Peyer's patch (tissue), 4 donors: ENCODE measurements around the gene NOVA2. TPM values are rescaled to one million over a fixed set of nuclear protein-coding genes. Genes with fewer than 3 reads are reported as not detected.

Experiments used
- DNase-seq, 3 donors: peaks; one replicate each; pipeline ENCODE4 v3.0.0-alpha.2; 2017 to 2019
- H3K27ac ChIP-seq, 4 donors: fragments of 200-600 bp; sonication (generic); one replicate each; pipeline ENCODE4 v1.5.1; 2016 to 2019
- H3K27me3 ChIP-seq, 2 donors: fragments of 200-600 bp; sonication (generic); one replicate each; pipeline ENCODE4 v1.5.1; 2019
- H3K36me3 ChIP-seq, 3 donors: fragments of 200-600 bp; sonication (generic); one replicate each; pipeline ENCODE4 v1.5.1; 2016 to 2019
- H3K4me1 ChIP-seq, 4 donors: fragments of 200-600 bp; sonication (generic); one replicate each; pipeline ENCODE4 v1.5.1; 2016 to 2019
- H3K4me3 ChIP-seq, 4 donors: fragments of 200-600 bp; sonication (generic); 1 replicate in 3 of 4; 2 replicates in 1 of 4; pipeline ENCODE4 v1.5.1; 2016 to 2019; ENCODE audit warnings: mild to moderate bottlenecking in 1 of 4
- H3K9me3 ChIP-seq, 4 donors: fragments of 200-600 bp; sonication (generic); one replicate each; pipeline ENCODE4 v1.5.1; 2016 to 2019; ENCODE audit warnings: mild to moderate bottlenecking in 1 of 4
- CTCF ChIP-seq, 6 experiments: fragments of 450-650 bp in 4 of 6; fragments of 200-600 bp in 2 of 6; sonication (generic) in 1 of 6; IDR thresholded peaks; one replicate each; pipeline ENCODE4 v1.5.1; 2017 to 2019; ENCODE audit warnings: antibody characterized with exemption in 6 of 6, mild to moderate bottlenecking in 3 of 6, moderate library complexity in 1 of 6
- POLR2A ChIP-seq, 2 donors: fragments of 450-650 bp; IDR thresholded peaks; one replicate each; pipeline ENCODE4 v1.5.1; 2017; ENCODE audit warnings: antibody characterized with exemption in 2 of 2, mild to moderate bottlenecking in 2 of 2, moderate library complexity in 2 of 2
- total RNA-seq, 4 donors: library from RNA; depleted of rRNA; stranded (reverse); fragments of >200 nt; gene quantifications; one replicate each; pipeline ENCODE4 v1.1.0, GENCODE V29; 2016

Gene NOVA2
- total RNA-seq, 4 donors from 2014 or later: 0.53 to 4.1 (median 1.5) TPM

- H3K27ac ChIP-seq: no peak overlapping the region
- DNase-seq: peak in 1 of 3 donors; percentile 56
- H3K4me3 ChIP-seq: peak overlapping the region in 3 of 4 donors; percentile 18 to 29 (median 25)
- H3K27me3 ChIP-seq: no peaks in the 10 kb centered on the region
- H3K4me1 ChIP-seq: peaks cover 0 to 7% (median 3%) of the 10 kb centered on the region in 4 donors
- peaks cover 0 to 7% (median 0%) of the 10 kb centered on the region in 4 donors for H3K9me3 ChIP-seq
- no peak for TF ChIP-seq CTCF (IDR thresholded peaks at IDR 0.05)
- no peak for TF ChIP-seq POLR2A (IDR thresholded peaks at IDR 0.05)
- H3K36me3 ChIP-seq: no peaks in the 10 kb centered on the region
These were observed 20.8 kb downstream of the NOVA2 start for GRCh38 chr19:45952686-45953505.

- Histone ChIP-seq H3K36me3 (no peaks in the 10 kb centered on the region), H3K9me3 (peaks cover 0 to 7% (median 0%) of the 10 kb centered on the region in 4 donors), H3K27me3 (no peaks in the 10 kb centered on the region), H3K4me3 (no peak overlapping the region), H3K27ac (no peak overlapping the region), H3K4me1 (peaks cover 0 to 7% (median 3%) of the 10 kb centered on the region in 4 donors)
- TF ChIP-seq POLR2A (IDR thresholded peaks at IDR 0.05): no peak
- no peak for TF ChIP-seq CTCF (IDR thresholded peaks at IDR 0.05)
- no peak for DNase-seq
These were observed 21.4 kb downstream of the NOVA2 start for GRCh38 chr19:45952341-45952685.

- peaks cover 0 to under 1% (median 0%) of the 10 kb centered on the region in 4 donors for H3K9me3 ChIP-seq
- H3K4me3 ChIP-seq: no peak overlapping the region
- H3K27me3 ChIP-seq: no peaks in the 10 kb centered on the region
- DNase-seq: no peak
- H3K27ac ChIP-seq: no peak overlapping the region
- no peaks in the 10 kb centered on the region for H3K36me3 ChIP-seq
- no peak for TF ChIP-seq POLR2A (IDR thresholded peaks at IDR 0.05)
- no peak for TF ChIP-seq CTCF (IDR thresholded peaks at IDR 0.05)
- H3K4me1 ChIP-seq: peaks cover 0 to 6% (median 2%) of the 10 kb centered on the region in 4 donors
These were observed 25.7 kb downstream of the NOVA2 start for GRCh38 chr19:45947926-45948325.

- H3K36me3 ChIP-seq: no peaks in the 10 kb centered on the region
- H3K27me3 ChIP-seq: no peaks in the 10 kb centered on the region
- DNase-seq: no peak
- no peak for TF ChIP-seq CTCF (IDR thresholded peaks at IDR 0.05)
- TF ChIP-seq POLR2A (IDR thresholded peaks at IDR 0.05): no peak
- no peak overlapping the region for H3K4me3 ChIP-seq
- no peaks in the 10 kb centered on the region for H3K9me3 ChIP-seq
- no peak overlapping the region for H3K27ac ChIP-seq
- H3K4me1 ChIP-seq: no peaks in the 10 kb centered on the region
These were observed 33.2 kb downstream of the NOVA2 start for GRCh38 chr19:45940515-45940805.

- no peak for DNase-seq
- Histone ChIP-seq H3K4me3 (no peak overlapping the region), H3K27ac (no peak overlapping the region), H3K4me1 (no peaks in the 10 kb centered on the region), H3K9me3 (no peaks in the 10 kb centered on the region), H3K36me3 (no peaks in the 10 kb centered on the region), H3K27me3 (no peaks in the 10 kb centered on the region)
- TF ChIP-seq POLR2A (IDR thresholded peaks at IDR 0.05): no peak
- no peak for TF ChIP-seq CTCF (IDR thresholded peaks at IDR 0.05)
These were observed 33.7 kb downstream of the NOVA2 start for GRCh38 chr19:45939792-45940514.
